Sigmoid colon (tissue), 7 donors: ENCODE results near the gene NRL. TPM values are rescaled to one million over a fixed set of nuclear protein-coding genes. Genes with fewer than 3 reads are reported as not detected.

Source experiments
- DNase-seq: peaks from one replicate; pipeline ENCODE4 v3.0.0-alpha.2; 2019
- H3K27ac ChIP-seq, 4 donors: fragments of 200-600 bp; sonication (generic); one replicate each; pipeline ENCODE4 v1.5.1; 2016 to 2019; ENCODE audit warnings: mild to moderate bottlenecking in 1 of 4
- H3K27me3 ChIP-seq, 3 donors: fragments of 200-600 bp; sonication (generic); one replicate each; pipeline ENCODE4 v1.5.1; 2019; ENCODE audit warnings: mild to moderate bottlenecking in 1 of 3
- H3K36me3 ChIP-seq, 4 donors: fragments of 200-600 bp; sonication (generic); one replicate each; pipeline ENCODE4 v1.5.1; 2016 to 2019
- H3K4me1 ChIP-seq, 4 donors: fragments of 200-600 bp; sonication (generic); one replicate each; pipeline ENCODE4 v1.5.1; 2017 to 2019
- H3K4me3 ChIP-seq, 4 donors: fragments of 200-600 bp; sonication (generic); one replicate each; pipeline ENCODE4 v1.5.1; 2017 to 2019; ENCODE audit warnings: mild to moderate bottlenecking in 2 of 4, moderate library complexity in 1 of 4
- H3K9me3 ChIP-seq, 4 donors: fragments of 200-600 bp in 3 of 4; sonication (generic) in 3 of 4; one replicate each; pipeline versions ENCODE4 v1.5.1 to v1.6.1; 2013 to 2019
- EP300 ChIP-seq, 4 donors: sonication (generic); formaldehyde crosslinking; IDR thresholded peaks; one replicate each; pipeline ENCODE4 v1.6.1; 2017; ENCODE audit warnings: antibody characterized with exemption in 4 of 4
- POLR2A ChIP-seq, 2 donors: fragments of 450-650 bp; IDR thresholded peaks; one replicate each; pipeline ENCODE4 v1.6.1; 2016; ENCODE audit warnings: antibody characterized with exemption in 2 of 2, mild to moderate bottlenecking in 2 of 2, moderate library complexity in 2 of 2
- POLR2AphosphoS5 ChIP-seq, 4 donors: sonication (generic); formaldehyde crosslinking; IDR thresholded peaks; one replicate each; pipeline ENCODE4 v1.6.1; 2017; ENCODE audit warnings: antibody characterized with exemption in 4 of 4
- WGBS, 2 donors: extraction: QIAGEN DNeasy Blood & Tissue Kit; methylation state at CpG; one replicate each; pipeline ENCODE4 v1.1.7; 2013; 5-methylcytosine and 5-hydroxymethylcytosine counted together
- intact Hi-C: fragments of 100-400 bp; cut with DNase I; formaldehyde crosslinking; loops from one replicate; pipeline ENCODE4 v1.15.1; 2023
- polyA plus RNA-seq, 3 donors: library from polyadenylated mRNA; stranded (reverse); fragments of 200-250 nt; gene quantifications; one replicate each; pipeline ENCODE4 v1.2.3, GENCODE V29; 2013
- total RNA-seq, 4 donors: library from RNA; depleted of rRNA; stranded (reverse); fragments of >200 nt; gene quantifications; one replicate each; pipeline ENCODE4 v1.1.0, GENCODE V29; 2016
- TF ChIP-seq, protein P1 (sequence below), 4 experiments: fragments of 450-650 bp in 3 of 4; fragments of 200-600 bp in 1 of 4; IDR thresholded peaks; one replicate each; pipeline ENCODE4 v1.5.1; 2016 to 2019; ENCODE audit warnings: antibody characterized with exemption in 4 of 4, mild to moderate bottlenecking in 3 of 4, moderate library complexity in 2 of 4
- donor health status: healthy with polysubstance abuse.
- donor health status: Bipolar disorder and iron deficiency.
- donor health status: healthy.

The NRL gene
- total and polyA plus RNA-seq, 7 donors, result 0.71 to 2.9 (median 1.8) TPM

DNA sequence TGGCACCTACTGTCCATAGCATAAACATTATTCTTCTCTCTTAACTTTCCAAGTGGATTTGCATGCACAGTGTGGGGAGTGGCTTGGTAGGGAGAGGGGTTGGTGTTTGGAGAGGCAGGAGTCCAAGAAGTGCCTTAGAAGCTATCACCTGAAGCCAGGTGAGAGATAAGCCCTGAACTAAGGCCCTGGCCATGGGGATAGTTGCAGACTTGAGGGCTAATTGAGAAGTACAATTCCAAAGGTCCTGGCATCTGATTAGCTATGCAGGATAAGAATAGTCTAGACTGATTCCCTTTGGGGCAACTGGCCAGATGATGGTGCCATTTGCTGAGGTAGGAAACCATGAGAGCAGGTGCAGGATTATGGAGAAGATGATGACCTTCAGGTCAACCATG, 22.6 kb downstream of the NRL start:
- Histone ChIP-seq H3K27me3 (no peaks in the 10 kb centered on the region), H3K27ac (no peak overlapping the region), H3K4me3 (no peak overlapping the region), H3K36me3 (no peaks in the 10 kb centered on the region), H3K9me3 (no peaks in the 10 kb centered on the region), H3K4me1 (peaks cover 0 to 19% (median 9%) of the 10 kb centered on the region in 4 donors)
- TF ChIP-seq EP300 (IDR thresholded peaks at IDR 0.05), result no peak
- TF ChIP-seq POLR2A (IDR thresholded peaks at IDR 0.05), result no peak
- TF ChIP-seq, protein P1, sequence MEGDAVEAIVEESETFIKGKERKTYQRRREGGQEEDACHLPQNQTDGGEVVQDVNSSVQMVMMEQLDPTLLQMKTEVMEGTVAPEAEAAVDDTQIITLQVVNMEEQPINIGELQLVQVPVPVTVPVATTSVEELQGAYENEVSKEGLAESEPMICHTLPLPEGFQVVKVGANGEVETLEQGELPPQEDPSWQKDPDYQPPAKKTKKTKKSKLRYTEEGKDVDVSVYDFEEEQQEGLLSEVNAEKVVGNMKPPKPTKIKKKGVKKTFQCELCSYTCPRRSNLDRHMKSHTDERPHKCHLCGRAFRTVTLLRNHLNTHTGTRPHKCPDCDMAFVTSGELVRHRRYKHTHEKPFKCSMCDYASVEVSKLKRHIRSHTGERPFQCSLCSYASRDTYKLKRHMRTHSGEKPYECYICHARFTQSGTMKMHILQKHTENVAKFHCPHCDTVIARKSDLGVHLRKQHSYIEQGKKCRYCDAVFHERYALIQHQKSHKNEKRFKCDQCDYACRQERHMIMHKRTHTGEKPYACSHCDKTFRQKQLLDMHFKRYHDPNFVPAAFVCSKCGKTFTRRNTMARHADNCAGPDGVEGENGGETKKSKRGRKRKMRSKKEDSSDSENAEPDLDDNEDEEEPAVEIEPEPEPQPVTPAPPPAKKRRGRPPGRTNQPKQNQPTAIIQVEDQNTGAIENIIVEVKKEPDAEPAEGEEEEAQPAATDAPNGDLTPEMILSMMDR (IDR thresholded peaks at IDR 0.05), result no peak
- no peak for TF ChIP-seq POLR2AphosphoS5 (IDR thresholded peaks at IDR 0.05)
- no peak for DNase-seq
- intact Hi-C loops, result loop anchor here (2.0 to 10.0 kb wide), 3 partner anchors 39 to 457 kb away; partner anchors contain the start of genes CARMIL3, DHRS2 and DHRS4L2

DNA sequence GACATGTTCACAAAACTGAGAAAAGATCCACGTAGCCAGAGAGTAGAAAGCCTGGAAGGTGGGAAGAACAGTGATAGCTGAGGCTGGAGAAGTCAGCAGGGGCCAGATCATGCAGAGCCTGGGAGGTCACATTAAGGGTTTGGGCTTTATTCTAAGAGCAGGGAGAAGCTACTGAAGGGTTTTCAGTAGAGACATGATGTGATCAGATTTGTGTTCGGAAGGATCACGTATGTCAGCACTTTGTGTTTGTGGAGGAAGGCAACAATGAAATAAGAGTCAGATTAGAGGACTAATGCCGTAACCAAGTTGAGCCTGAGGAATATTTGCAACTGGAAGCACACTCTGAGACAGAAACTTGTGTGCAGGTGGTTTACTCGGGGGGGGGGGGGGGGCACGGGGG, 24.9 kb downstream of the NRL start:
- no peaks in the 10 kb centered on the region for H3K36me3 ChIP-seq

DNA sequence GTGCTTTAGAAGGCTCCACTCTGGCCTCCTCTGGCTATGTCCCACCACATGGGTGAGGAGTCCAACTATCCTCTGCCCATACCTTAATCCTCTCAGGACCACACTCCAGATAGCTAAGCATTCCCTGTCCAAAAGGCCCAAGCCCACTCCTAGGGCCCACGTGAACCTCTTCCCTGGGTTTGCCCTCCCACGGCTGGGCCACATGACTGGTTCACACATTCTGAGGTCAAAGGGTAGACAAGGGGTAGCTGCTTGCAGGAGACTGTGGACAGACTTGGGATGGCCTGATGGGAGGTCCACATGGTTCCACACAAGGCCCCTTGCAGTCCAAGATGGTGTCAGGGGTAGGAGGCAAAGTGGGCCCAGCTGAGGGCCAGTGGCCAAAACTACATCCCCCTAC, 26.7 kb downstream of the NRL start:
- Histone ChIP-seq H3K36me3 (no peaks in the 10 kb centered on the region), H3K4me1 (peaks cover 0 to under 1% (median 0%) of the 10 kb centered on the region in 4 donors), H3K27me3 (no peaks in the 10 kb centered on the region), H3K9me3 (no peaks in the 10 kb centered on the region), H3K4me3 (no peak overlapping the region), H3K27ac (no peak overlapping the region)
- intact Hi-C loops, result no loop called here
- WGBS, 2 donors, result 85 to 89% methylated on average over 2 of the region's 2 CpGs
- TF ChIP-seq EP300 (IDR thresholded peaks at IDR 0.05) (no peak), POLR2AphosphoS5 (IDR thresholded peaks at IDR 0.05) (no peak)
- TF ChIP-seq, protein P1 (IDR thresholded peaks at IDR 0.05), result no peak
- DNase-seq, result no peak

More for the DNA sequence above, 24.9 kb downstream of the NRL start:
- no peak for DNase-seq
- Histone ChIP-seq H3K9me3 (no peaks in the 10 kb centered on the region), H3K27me3 (no peaks in the 10 kb centered on the region), H3K27ac (no peak overlapping the region), H3K4me3 (no peak overlapping the region), H3K4me1 (peaks cover 0 to 12% (median 6%) of the 10 kb centered on the region in 4 donors)
- TF ChIP-seq POLR2A (IDR thresholded peaks at IDR 0.05) (no peak), EP300 (IDR thresholded peaks at IDR 0.05) (no peak), POLR2AphosphoS5 (IDR thresholded peaks at IDR 0.05) (no peak)
- TF ChIP-seq, protein P1 (IDR thresholded peaks at IDR 0.05), result no peak
- WGBS, 2 donors, result 84 to 88% methylated on average over 6 of the region's 6 CpGs
- intact Hi-C loops, result loop anchor here (1.0 to 10.0 kb wide), 4 partner anchors 32 to 455 kb away; partner anchors contain the start of genes DHRS2 and DHRS4L2

DNA sequence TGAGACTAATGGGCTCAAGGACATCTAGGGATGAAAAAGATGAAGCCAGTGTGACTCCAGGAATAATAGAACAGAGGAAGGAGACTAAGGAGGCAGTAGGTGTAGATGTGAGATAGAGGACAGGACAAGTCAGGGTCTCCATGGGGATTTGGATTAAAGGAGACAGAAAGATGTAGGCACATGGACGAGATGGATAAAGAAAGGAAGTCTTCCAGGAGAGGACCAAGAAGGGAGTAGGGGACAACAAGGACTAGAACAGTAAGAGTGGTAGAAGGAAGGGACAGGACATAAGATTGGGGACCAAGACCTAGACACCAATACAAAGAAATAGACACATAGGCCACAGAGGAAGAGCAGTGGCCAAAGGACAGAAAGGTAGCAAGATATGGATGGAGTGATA, 27.7 kb downstream of the NRL start:
- no peak overlapping the region for H3K27ac ChIP-seq
- intact Hi-C loops, result no loop called here
- TF ChIP-seq POLR2AphosphoS5 (IDR thresholded peaks at IDR 0.05) (no peak), POLR2A (IDR thresholded peaks at IDR 0.05) (no peak), EP300 (IDR thresholded peaks at IDR 0.05) (no peak)
- TF ChIP-seq, protein P1 (IDR thresholded peaks at IDR 0.05), result no peak
- no peaks in the 10 kb centered on the region for H3K9me3 ChIP-seq
- H3K4me3 ChIP-seq, result no peak overlapping the region
- no peaks in the 10 kb centered on the region for H3K27me3 ChIP-seq
- no peaks in the 10 kb centered on the region for H3K36me3 ChIP-seq
- 81 to 88% methylated on average over 1 of the region's 1 CpG for WGBS, 2 donors
- DNase-seq, result no peak
- no peaks in the 10 kb centered on the region for H3K4me1 ChIP-seq
